ENCODE measurements around the gene INHBB.
"Not testable (repeated sequence)": the region's sequence is repeated elsewhere in the genome, so short reads cannot be mapped to it uniquely, and the experiment has no call there.

Gene INHBB

DNA sequence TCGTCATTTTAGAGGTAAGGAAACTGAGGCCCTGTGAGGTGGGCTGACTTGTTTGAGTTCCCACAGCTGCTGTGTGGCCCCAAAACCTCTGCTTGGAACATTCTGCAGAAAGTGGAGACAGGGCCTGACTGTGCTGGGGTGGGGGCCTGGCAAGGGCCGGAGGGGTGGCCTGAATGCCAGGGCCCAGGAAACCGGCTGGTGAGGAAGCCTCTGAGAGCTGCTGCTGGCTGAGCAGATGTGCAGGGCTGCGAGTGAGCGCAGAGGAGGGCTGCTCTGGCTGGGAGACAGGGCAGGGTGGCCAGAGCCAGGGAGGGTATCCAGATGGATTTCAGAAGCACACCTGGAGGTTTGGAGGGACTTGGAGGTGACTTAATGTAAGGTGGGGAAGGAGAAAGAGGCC, 29.9 kb upstream of the INHBB start:
- no peak for DNase-seq (ENCODE audit: low spot score)

DNA sequence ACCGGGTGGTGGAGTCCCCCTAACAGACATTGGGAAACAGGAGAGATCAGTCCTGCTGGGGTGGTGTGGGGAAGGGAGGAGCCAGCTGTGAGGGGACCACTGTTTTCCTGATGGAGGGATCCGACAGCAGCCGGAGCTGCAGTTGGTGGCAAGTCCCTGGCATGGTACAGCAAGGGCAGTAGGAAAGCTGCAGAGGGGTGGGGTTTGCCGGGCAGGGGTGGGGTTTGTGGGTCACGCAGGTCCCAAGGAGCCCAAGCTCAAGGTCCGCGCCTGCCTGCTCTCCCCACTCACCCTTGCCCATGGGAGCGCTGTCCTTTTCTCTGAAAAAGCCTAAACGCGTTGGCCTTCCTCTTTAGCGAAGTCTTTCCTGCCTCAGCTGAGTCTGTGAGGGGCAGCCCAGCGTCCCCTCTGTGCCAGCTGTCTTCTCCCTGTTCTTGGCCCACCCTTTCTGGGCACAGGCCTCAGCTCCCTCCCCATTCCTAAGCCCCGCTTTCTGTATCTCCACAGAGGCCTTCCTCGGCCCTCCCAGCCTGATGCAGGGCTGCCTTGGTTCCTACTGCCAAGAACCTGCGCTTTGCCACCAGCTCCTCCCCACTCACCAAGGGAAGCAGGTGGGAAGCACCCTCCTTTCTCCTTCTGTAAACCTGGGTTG, 29.3 kb upstream of the INHBB start:
- DNase-seq (ENCODE audit: low spot score) = no peak

DNA sequence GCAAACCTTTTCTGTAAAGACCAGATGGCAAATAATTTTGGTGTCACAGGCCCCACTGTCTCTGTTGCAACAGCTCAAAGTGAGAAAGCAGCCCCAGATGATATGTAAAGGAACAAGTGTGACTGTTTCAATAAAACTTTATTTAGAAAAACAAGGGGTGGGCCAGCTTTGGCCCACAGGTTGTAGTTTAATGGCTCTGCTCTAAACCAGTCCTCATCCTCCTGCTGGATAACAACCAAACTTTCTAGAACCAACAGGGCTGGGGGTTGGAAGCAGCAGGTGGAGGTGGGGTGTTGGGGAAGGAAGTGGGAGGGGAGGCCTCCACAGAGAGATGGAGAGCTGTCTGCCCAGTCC, 28.8 kb upstream of the INHBB start:
- no peak for DNase-seq (ENCODE audit: low spot score)

DNA sequence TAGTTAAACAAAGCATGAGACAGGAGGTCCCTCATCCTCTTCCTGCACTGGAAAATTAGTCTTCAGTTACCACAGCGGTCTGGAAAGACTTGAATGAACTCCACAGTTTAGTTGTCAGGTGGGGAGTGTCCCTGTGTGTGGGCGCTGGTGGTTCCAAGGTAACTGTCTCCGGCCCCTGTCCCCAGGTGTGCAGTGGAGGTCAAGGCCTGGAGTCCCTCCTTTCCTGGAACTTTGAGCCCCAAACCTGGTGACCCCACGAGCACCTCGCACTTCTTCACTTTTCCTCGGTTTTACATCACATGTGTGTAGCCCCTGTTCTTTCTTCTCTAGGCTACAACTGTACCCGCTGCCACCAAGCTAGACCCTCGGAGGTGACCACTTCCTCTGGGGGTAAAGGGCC, 28.0 kb upstream of the INHBB start:
- no peak for DNase-seq (ENCODE audit: low spot score)

DNA sequence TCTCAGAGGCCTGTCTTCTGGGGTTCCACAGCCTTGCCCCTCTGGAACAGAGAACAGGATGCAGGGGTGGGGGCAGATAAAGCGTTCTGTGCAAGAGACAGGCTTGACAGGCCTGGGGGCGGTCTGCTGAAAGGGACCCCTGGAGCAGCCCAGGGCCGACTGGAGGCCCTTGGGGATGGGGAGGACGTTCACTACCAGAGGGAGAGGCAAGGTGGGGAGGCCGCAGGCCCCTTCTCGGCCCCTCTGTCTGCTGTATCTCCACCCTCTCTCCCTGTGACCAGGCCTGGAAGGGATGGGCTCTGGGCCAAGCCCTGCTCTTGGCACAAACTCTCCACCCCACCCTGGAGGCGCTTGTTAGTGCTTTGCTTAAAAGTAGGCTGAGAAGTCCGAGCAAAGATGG, 27.3 kb upstream of the INHBB start:
- no peak for DNase-seq (ENCODE audit: low spot score)

DNA sequence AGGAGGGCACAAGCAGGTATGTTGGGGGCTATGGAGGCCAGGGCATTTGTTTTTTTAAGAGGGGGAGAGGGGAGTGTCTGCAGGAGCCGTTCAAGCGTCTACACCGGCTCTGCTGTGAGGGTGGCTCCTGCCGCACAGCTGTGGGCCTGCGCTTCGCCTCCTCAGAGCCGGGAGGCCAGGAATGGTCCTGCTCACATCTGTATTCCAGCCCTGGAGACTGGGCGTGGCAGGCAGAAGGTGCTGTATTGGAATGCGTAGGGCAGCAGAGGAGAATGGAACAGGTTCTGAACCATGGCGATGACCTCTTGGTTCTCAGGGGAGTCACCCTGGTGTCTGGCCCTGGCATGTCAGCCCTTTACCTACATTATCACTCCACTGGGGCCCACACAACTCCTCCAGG, 26.8 kb upstream of the INHBB start:
- no peak for DNase-seq (ENCODE audit: low spot score)

DNA sequence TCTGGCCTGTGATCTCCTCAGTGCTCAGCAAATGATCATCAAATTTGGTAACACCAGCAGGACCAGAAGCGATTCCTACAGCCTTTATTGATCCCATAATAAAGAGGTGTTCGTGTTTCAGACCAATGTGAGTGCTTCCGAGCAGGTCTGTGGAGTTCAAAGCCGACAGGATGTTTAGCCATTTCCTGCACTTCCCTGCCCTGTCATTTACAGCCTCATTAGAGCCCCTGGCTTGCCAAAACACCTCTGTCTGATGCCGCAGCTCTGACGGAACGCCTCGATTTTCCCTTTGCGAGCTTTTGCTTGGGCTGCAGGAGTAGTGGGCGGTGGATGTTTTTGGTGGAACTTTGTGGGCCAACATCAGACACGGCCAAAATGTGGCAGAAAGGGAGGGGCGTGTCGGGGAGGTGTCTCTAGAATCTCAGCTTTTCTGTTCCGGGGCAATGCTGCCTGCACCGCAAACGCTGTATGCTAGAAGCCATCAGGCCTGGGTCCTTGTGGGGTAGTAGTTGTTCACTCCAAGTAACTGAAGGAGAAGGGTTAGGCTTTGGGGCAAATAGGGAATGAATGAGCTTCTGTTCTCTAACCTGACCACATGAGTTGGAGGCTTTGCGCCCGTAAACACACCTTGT, 26.1 kb upstream of the INHBB start:
- no peak for DNase-seq (ENCODE audit: low spot score)

DNA sequence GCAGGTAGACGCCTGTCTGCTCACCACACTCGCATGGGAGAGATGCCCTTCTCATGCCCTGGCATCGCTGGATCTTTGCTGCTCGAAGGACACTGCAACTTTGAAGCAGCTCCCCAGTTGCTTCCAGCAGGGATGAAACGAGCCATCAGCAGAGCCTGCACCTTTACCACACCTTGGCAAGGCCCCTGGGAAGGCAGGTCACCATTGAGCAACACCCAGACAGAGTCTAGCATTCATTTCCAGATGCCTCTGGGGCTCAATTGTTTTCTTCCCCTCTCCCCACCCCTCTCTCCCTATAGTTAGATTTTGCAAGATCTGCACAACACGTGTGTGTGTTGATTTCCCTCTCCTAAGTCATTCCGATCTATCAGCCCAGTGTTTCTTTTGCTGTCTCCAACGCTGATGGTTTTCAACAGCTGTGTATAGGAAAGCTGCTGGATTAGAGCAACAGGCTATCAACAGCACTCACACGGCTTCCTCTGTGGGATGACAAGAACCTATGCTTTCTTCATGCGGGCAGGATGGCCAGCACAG, 25.6 kb upstream of the INHBB start:
- DNase-seq (ENCODE audit: low spot score) = no peak

DNA sequence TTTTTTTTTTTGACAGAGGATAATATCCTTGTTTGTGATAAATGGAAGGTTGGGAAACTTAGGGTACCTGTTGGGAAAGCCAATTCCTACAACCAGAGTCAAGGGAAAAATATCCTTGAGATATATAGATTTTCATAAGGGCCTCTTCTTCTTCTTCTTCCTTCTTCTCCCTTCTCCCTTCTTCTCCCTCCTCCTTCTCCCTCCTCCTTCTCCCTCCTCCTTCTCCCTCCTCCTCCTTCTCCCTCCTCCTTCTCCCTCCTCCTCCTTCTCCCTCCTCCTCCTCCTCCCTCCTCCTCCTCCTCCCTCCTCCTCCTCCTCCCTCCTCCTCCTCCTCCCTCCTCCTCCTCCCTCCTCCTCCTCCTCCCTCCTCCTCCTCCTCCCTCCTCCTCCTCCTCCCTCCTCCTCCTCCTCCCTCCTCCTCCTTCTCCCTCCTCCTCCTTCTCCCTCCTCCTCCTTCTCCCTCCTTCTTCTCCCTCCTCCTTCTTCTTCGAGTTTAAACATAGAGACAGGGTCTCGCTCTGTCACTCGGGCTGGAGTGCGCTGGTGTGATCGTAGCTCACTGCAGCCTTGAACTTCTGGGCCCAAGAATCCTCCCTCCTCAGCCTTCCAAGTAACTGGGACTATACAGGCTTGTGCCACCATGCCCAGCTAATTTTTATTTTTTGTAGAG, 24.9 kb upstream of the INHBB start:
- DNase-seq (ENCODE audit: low spot score) = not testable (repeated sequence)

DNA sequence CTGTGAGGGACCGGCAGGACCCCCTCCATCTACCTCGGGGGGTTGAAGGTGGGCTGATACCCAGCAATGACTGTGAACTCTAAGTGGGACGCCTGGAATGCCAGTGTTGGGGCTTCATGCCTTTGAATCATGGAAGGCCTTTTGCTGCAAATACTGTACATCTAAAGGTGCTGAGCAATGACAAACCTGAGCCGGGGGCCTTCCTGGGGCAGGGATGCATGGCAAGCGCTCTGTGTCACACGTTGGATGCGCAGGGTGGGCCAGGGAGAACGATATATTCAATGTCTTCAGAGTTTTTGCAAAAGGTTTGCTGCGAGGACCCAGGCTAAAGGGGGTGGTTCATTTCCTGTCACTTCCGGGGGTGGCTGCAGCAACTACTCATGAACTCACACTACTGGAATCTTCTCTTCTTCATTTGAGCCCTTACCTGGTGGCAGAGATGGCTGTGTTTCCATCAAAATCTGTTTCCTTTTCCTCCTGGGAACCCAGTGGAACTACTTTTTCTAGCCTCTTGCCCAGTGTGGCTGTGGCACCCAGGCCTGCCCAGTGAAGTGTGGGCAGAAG, 24.1 kb upstream of the INHBB start:
- no peak for DNase-seq (ENCODE audit: low spot score)

DNA sequence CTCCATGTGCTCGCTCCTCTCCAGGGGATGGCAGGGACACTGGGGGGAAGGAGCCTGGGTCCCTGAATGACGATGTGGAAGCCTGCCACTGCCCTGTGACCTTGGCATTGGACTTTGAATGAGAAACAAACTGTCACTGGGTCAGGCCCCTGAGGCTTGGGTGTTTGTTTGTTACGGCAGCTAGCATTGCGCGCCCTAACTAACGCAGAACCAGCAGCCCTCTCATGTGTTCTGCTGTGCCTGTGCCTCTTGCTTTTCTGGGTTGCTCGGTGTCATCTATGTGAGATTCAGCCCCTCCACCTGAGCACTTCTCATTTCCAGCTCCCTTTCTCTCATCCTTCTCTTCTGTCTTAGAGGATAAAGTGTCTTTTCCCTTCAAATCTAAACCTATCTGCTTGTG, 23.6 kb upstream of the INHBB start:
- DNase-seq (ENCODE audit: low spot score) = no peak

DNA sequence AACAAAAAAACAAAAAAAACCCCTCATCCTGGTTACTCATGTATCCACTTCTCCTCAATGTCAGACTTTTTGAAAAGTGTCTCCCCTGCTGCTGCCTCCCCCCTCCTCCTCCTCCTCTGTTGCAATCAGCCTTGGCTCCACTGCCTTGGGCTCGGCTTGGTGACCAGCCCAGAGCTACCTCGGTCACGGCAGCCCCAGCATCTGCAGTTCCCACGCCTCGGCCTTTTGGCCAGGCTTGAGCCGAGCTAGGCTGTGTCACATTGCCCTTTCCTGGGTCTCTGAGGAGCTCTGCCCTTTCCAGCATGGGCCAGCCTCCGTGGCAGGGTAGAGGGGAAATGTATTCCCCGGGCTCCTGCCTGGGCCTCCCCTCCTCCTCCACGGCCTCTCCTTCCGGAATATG, 22.7 kb upstream of the INHBB start:
- no peak for DNase-seq (ENCODE audit: low spot score)

DNA sequence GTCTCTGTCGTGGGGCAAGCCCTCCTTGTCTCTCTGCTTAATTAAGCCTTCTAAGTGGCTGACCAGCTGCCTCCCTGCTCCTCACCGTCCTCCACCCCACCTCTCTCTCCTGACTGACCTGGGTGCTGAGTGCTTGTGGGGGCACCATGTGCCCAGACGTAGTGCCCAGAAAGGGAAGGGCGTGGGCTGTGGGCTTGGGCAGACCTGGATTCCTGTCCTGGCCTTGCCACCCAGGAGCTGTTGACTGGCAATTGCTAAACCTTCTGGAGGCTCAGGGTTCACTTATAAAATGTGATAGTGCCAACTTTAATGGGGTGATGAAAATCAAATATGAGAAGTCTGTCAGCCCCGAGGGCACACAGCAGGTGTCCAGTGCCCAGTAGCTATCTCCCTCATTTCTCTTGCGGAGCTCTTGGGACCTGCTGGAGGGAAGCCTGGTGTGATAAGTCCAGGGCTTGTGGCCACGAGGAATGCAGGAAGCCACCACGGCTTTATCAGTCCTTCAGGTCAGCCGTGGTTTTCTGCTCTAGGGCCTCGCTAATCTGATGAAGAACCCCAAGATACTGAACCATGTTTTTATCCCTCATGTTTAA, 22.0 kb upstream of the INHBB start:
- DNase-seq (ENCODE audit: low spot score) = no peak

DNA sequence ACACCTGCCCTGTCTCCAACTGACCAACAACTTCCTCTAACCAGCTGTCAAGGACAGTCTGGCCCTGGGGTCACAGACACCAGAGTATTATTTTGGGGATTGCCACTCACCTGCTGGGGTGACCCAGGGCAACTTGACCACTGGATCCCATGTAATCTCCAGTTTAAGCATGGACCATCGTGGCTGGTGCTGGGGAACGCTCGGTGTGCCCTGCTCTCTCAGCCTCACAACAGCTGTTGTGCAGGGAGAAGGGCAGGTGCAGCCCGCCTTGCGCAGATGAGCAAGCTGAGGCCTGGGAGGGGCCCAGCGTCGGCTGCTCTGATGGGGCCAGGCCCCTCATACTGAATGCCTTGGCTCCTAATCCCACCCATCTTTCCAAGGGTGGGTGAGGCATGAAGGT, 21.0 kb upstream of the INHBB start:
- no peak for DNase-seq (ENCODE audit: low spot score)

DNA sequence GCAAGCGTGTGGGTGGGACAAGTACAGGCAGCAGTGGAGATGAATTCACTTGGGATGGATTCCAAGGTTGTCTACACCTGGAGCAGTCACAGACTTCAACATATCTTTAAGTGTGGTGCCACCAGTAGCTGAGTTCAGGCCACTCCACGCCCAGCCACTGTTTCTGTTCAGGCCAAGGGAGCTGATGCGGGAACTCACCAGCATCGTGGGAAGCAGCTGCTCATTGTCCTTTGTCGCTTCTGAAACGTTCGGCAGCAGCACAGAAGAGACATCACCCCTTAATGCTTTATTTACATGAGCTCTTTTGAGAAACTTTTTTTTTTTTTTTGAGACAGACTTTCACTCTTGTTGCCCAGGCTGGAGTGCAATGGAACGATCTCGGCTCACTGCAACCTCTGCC, 19.9 kb upstream of the INHBB start:
- DNase-seq (ENCODE audit: low spot score) = no peak

DNA sequence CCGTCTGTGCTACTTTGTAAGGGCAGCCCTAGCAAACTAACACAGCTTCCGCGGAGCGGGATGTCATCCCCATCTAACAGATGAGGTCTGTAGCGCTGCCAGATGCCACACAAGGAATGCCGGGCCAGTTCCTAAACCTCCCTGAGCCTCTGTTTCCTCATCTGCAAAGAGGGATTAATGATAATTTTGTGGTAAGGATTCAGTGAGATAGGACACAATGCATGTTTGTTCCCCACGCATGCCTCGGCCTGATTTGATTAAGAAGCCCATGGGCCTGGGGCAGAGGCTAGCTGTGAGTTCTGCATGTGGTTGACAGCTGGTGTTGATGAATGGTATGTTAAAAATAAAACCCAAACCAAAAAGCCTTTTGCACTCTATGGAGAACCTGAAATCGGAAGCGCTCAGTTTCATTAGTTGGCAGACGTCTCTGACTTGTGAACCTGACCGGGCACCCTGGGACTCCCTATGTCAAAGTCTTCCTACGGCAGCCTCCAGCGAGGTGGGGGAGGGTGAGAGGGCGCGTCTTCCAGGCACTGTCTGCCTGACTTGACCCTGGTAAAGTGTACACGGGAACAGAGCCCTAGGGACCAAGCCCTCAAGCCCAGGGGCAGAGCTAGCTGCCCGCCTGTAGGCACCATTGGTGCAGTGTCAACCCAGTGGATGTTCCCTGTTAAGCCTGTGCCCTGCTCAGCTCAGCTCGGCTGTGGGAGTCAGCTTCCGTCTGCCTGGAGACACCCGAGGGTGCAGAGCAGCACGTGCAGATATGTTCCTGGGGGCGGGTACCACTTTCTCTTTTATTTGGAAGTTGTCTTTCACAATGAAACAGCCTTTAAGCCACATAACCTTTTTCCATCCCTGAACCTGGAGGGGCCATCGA, 14.8 kb upstream of the INHBB start:
- no peak for DNase-seq (ENCODE audit: low spot score)

DNA sequence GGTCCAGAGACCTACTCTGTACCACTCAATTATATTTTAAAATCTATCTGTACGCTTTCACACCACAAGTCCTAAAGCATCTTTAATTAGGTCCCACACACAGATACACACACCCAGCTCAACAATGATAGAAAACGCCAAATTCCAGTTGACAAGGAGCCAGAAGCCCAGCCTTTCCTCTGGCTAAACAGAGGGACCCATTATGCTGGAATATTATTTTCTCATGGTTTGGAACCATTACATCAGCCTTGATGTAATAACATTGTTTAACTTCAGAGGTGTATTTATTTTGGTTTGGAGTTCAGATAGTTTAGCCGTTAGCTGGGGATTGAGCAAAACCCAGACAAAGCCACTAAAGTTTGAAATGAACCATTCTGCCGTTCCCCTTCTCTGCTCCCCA, 14.0 kb upstream of the INHBB start:
- no peak for DNase-seq (ENCODE audit: low spot score)

DNA sequence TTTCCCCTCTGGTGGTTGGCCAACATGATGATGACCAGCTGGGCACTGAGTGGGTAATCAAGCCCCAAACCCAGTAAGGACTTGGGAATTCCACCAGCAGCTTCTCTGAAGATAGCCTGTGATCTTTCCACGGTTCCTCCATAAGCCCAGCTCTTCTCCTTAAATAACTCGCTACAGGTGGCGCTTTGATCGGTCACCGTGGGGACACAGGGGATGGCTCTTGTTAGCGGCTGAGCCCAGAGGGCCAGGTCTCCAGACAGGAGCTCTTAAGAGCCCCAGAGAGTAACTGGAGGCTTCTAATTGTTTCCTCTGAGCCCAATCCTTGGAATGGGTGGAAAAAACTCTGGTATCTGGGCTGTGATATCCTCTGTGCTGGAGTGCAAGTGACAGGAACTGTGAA, 13.6 kb upstream of the INHBB start:
- no peak for DNase-seq (ENCODE audit: low spot score)

DNA sequence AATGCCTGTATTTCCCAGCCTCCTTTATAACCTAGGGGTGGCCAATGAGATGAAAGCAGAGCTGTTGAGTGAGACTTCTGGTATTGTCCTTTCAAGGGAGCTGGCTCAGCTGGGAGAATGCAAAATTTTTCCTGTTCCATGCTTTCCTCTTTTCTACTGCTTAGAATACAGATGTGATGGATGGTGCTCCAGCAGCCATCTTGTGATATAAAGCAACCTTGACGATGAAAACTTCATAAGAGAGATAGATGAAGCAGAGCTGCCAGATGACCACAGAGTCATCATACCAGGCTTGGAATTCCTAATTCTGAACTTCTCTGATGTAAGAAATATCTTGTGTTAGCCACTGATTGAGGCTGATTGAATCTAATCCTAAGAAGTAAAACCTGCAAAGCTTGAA, 11.9 kb upstream of the INHBB start:
- DNase-seq (ENCODE audit: low spot score) = no peak

DNA sequence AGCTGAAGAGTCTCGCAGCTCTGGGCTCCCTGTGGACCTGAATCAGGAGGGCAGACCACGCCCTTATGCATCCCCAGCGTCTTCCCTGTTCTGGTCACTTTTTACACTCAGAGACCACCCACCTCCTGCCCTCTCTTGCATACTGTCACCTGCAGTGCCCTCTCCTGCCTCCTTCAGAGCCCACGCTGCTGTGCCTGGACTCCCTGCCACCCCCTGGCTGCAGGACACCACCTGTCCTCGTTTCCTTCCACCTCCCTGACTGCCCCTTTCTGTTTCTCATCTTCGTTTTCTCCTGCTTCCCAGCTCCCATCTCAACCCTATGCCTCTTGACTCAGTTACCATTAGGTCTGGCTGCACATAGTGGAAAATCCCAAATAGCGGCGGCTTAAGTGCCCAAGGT, 9.2 kb upstream of the INHBB start:
- DNase-seq (ENCODE audit: low spot score) = no peak

DNA sequence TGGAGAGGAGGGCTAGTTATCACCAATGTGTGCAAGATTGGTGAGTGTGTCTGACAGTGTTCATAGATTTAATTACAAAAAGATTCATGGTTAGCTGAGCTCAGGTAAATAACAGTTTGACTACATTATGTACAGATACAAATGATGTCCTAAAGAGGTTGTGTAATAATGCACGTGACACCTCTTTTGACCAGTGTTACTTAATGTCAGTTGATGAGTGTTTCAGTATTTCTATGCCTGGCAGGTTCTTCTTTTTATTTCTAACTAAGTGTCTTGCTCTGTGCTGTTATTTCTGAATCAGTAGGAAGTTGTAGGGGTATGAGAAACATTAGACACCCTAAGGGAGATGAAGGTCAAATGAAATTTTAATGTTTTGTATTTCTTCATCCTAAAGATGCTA, 7.9 kb upstream of the INHBB start:
- DNase-seq (ENCODE audit: low spot score) = no peak

DNA sequence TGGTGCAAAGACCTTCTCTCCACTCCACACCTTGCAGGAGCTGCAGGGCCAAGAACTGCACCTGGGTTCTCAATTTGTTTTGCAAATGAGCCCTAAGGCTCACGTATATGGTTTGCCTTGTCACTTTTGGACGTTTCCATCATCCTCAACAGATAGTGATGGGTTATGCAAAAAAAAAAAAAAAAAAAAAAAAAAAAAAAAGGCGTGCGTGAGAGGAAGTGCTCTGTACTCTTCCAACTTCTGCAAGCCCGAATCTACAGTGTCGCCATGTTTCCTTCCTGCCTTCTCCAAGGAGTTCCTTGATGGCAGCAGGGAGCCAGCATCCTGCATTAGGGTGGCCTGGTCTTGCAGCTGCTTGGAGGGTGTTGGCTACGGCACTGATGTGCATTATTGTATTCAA, 4.0 kb upstream of the INHBB start:
- no peak for DNase-seq (ENCODE audit: low spot score)
